Stimulated activated CD4-positive, alpha-beta T cell treated with anti-CD3 and anti-CD28 coated beads, TNF-alpha, amount 100 ng/mL, for 4 hours (primary cell): ENCODE measurements around the gene LPP.
"Not testable (repeated sequence)": the region's sequence is repeated elsewhere in the genome, so short reads cannot be mapped to it uniquely, and the experiment has no call there.

ENCODE experiments used
- DNase-seq, 3 experiments: peaks; one replicate each; pipeline ENCODE4 v3.0.0-alpha.2; 2020; ENCODE audit warnings: low read depth in 3 of 3

Gene LPP

DNA sequence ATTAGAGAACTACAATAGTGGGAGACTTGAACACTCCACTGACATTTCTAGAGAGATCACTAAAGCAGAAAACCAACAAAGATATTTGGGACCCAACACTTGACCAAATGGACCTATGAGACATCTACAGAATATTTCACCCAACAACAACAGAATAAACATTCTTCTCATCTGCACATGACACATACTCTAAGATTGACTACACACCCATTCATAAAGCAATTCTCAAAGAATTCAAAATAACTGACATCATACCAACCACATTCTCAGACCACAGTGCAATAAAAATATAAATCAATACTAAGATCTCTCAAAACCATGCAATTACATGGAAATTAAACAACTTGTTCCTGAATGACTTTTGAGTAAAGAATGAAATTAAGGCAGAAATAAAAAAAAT, 473.7 kb downstream of the LPP start:
- no peak for DNase-seq

DNA sequence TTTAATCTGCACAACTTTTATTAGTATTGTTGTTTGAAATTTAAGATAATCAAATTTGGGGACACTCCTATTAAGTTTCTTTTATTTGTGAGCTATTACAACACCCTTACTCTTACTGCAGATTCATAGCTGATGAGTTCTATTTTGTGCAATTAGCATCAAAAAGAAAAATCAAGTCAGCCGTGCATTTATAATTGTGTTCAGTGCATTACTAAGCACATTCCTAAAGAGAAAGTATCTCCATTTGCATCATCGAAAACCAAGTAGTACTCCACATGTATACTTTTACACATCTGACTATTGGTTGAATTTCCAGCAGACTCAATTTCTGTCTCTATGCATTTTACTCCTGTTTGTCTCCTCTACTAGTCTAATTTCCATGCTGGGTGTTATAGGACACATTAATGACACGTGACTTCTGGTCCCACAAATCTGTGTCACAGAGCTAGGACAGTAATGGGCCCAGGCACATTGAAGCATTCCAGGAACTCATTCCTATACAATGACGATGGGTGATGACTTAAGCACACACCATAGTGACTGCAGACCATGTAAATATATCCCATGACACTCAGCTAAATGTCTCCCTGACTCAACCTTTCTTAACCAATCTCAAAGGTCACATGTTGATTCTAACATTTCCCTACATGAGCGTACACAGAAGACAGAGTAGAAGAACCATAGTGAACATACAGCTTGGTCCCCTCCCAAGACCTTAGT, 477.5 kb downstream of the LPP start:
- DNase-seq: no peak

DNA sequence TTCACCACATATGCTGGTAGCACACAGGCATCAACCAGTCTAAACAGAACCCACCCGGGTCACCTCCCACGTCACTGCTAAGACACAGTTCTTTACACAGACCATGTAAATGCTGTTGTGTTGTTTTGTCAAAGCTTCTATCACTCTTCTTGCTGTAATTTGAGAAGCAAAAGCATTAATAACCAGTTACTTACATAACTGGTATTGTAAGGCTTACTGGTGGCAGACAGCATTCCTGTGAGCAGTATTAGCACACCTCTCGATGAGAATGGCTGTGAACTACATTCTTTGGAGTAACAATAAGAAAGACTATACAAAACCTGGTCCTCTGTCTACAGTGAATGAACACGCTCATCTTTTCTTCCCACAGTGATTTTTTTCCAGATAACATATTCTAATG, 479.2 kb downstream of the LPP start:
- DNase-seq: no peak

DNA sequence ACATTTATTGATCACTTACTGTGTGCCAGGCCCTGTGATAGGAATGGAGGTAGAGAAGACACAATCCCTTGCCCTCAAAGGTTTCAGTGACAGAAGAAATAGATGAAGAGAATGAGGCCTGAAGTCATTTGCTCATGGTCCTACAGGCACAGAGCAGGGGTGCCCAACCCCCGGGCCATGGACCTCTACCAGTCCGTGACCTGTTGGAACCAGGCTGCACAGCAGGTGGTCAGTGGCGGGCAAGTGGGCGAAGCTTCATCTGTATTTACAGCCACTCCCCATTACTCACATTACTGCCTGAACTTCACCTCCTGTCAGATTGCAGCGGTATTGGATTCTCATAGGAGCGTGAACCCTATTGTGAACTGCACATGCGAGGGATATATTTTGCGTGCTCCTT, 480.3 kb downstream of the LPP start:
- DNase-seq: no peak

DNA sequence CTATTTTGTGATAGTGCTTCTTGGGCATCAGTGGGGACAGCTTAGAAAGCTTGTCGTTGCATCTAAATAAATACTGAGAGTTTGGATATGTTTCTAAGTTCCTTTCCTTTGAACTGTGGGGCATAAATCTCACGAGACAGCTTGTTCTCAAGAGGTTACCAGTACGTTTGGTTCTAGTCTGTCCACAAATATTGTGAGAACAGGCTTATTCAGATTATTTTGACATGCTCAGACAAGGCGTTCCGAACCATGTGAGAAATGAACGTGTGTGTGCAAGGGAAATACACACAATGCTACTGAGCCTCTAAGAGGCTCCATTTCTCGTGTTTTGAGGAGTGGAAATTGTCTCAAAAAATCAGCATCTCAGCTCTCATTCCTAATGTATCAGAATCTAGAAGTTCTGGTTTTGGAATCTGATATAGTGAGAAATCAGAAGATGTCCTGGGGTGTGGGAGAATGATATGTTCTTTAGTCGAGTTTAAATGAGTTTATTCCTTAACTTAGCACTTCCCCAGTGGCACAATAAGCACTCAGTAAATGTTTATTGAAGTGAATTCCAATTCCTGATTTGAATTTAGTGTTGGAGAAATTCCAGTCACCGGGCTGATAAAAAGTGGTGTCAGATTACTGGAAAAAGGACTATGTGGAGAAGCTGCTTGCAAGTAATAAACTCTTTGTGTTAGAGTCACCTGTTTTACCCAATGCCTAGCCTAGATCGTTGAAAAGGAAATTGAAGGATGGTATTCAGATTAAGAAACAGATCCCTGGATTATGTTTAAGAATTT, 481.5 kb downstream of the LPP start:
- no peak for DNase-seq

DNA sequence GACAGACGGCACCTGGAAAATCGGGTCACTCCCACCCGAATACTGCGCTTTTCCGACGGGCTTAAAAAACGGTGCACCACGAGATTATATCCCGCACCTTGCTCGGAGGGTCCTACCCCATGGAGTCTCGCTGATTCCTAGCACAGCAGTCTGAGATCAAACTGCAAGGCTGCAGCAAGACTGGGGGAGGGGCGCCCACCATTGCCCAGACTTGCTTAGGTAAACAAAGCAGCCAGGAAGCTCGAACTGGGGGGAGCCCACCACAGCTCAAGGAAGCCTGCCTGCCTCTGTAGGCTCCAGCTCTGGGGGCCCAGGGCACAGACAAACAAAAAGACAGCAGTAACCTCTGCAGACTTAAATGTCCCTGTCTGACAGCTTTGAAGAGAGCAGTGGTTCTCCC, 482.3 kb downstream of the LPP start:
- DNase-seq: not testable (repeated sequence)

DNA sequence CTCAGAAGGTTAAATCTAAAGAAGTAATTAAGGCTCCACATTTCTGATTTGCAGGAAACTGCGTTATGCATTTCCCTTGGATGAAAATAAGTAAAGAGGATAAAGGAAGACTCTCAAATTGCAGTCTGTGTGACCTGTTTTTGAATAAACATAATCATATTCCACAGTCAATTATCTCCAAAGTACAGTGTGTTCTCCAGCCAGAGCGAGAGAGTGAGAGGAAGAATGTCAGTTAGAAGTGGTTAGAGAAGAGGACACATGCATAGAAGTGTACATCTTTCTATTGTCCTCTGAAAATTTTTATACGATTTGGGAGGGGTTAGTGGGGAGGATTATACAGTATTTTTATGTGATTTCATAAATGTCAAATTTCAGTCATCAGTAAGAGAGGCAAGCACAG, 487.1 kb downstream of the LPP start:
- no peak for DNase-seq

DNA sequence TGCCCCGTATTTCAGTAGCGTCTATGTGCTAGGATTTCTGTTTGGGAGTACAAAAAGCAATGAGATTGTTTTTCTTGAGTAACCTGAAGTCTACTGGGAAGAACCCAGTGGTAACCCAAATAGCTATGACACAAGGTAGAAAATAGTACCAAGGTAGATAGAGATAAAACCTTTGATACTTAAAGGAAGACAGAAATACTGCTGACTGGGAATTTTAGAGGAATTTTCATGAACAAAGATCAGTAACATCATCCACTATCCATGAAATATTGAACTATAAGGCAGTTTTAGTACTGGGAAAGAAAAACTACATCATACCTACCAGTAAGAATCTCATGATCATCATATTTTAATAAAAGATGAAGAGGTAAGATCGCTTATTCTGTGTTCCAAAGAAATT, 489.8 kb downstream of the LPP start:
- DNase-seq: no peak

DNA sequence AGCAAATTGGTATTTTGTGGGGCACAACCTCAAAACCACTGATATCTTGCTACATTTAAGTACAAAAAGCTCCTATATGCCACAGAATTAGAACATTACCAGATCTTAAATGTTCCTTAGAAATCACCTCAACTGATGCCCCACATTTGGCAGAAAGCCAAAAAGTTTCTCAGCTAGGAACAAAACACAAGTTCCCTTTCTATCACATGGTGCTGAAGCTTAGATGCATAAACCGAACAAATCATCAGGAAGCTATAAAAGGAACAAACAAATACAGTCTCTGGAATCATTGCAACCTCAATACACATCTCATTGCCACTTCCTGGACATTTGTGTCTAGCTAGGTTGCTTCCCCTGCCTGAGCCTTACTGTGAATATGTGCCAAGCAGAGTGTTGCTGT, 492.6 kb downstream of the LPP start:
- DNase-seq: no peak

DNA sequence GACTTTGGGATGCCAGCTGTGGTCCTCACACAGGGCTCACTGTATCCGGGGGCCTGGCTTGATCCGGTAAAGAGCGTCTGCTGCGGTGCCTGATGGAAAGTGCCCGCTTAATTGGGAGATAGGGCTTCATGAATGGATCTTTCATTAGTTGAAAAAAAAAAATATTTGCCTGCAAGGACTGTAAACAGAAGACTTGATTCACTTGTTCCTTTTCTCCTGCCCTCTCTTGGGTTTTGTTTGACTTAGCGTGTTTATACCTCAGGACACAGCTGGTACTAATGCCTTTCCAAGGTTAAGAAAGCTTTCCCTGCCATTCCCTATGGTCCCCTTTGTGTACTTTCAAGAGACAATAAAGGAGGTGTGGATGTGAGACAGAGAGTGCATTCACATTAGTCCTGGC, 493.3 kb downstream of the LPP start:
- no peak for DNase-seq

DNA sequence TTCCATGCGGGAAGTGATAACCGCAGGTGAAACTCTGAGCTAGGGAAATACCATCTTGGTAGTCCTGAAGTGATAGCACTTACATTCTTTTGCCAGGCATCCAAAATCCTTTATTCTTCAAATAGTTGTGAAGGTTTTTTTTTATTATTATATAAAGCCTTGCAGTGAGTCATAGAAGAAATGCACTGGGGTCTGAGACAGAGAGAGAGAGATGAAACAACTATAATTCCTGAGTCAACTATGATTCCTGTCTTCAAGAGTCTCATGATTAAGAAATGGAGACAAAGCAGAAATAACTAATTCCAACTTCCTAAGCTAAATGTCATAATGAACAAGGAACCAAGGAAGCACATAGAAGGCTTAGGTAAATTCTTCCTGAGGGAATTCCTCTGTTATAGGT, 495.6 kb downstream of the LPP start:
- DNase-seq: no peak

DNA sequence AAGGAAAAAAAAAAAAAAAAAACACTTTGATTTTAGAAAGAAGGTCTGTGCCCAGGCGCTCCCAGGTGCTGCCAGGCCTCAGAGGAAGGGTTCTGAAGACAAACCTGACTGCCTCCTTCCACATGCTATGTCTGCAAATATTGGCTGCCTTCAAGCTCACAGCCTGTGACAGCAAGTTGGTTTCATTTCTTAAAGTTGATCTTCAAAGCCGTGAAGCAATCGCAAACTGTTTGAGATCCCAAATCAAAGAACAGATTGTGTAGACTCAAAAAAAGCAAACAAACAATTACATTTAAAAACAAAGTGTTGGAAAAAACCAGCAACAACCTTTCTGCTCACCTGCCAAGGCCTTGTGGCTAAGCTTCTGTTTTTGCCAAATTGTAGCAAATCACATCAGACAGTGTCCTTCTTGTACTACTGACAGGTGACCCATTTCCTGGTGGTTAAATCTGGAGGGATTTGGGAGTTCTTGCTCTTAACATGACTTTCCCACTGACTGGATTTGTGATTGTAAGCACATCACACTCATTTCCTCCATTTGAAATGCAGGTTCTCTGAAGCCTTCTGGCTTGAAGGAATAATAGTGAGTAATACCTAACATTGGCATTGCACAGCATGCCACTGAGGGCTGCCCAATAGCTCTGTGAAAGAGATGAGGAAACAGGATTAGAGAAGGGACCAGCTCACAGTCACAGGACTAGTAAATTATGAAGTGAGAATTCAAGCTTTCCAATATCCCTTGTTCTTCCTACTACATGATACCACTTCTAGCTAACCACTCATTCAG, 502.4 kb downstream of the LPP start:
- DNase-seq: no peak

DNA sequence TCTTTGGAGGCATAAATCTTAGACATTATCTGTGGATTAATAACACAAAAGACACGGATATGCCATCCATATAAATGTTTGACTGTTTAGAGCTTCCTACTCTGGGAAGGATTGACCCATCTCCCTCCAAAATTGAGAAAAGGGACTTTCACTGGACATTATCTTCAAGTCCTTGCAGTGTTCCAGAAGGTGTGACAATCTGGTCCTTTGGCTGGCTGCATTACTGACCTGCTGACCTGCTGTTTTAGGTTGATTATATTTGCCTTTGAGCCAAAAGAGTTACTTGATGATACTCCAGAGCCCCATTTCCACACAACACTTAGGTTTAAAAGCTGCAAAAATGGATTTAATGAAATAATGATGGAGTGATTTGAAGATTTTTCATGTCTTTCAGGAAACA, 504.6 kb downstream of the LPP start:
- no peak for DNase-seq

DNA sequence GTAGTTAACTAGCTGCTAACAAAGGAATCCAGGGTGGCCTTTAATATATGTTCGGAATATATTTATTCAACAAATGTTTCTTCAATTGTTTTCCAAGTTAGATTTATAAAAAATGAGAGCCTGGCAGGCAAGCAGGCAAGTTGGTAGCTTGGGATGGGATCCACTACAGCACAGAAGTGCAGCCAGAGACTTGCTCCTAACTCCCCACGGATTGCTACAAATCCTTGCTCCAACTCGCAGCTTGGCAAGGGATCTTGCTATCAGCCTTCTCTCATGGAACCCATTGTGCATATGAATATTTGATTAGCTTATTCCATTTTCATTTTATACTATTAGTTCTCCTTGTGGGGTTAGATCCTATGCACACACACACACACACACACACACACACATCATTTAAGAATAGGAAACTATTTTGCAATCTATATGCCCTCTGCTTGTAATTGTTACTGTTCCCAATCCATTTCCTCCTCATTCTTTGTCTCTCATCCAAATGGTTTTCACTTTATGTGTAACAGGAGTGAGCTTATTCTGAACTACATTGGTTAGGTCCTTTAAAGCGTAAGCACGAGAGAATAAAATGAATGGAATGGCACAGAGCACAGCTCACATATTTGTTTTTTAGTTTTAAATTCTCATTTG, 505.6 kb downstream of the LPP start:
- DNase-seq: no peak

DNA sequence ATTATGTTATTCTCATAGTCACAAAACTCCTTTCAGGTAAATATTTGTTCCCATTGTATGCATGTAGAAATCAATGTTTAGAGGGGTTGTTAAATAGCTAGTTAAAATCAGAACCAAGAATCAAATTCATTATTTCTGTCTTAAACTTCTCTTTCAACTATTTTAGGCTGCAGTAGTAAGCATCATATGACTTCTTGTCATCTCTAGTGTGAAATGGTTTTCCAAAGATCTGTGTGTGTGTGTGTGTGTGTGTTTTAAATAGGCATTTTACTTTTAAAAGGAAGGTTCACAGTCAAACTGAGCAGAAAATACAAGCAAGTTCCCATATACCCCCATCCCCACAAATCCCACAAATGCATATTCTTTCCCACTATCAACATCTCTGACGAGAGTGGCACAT, 506.5 kb downstream of the LPP start:
- no peak for DNase-seq

DNA sequence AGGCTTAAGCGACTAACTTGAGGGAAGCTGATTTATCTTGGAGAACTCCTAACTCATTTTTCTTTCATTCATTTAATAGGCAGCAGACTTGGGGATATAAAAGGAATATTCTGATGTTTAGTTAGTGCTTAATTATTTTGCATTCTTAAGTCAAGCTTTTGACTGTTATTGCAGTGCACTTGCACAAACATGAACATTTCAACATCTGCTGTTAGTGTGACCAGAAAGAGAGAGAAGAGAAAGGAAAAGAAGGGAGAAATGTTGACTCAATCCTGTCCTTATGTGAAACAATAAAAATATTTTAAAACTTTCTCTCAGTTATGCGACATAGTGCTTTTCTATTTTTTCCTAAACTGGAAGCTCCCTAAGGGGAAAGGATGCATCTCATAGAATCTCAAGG, 507.8 kb downstream of the LPP start:
- DNase-seq: no peak

DNA sequence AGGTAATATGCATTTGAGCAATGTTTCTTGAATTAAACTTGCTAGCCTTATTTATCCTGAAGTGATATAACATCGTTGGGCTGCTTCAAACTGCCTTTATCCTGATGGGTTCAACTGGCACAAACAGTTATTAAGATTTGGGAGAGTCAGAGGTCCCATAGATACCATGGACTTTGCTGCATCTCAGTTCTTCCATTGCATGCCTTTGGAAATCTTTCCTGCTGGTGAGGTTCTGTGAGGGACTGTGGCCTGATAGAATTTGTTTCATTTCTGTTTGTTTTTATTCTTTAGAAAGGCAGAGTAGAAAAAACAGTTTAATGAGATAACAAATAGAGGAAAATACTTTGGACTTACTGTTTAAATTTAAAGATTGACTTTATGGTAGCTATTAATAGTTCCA, 508.3 kb downstream of the LPP start:
- no peak for DNase-seq

DNA sequence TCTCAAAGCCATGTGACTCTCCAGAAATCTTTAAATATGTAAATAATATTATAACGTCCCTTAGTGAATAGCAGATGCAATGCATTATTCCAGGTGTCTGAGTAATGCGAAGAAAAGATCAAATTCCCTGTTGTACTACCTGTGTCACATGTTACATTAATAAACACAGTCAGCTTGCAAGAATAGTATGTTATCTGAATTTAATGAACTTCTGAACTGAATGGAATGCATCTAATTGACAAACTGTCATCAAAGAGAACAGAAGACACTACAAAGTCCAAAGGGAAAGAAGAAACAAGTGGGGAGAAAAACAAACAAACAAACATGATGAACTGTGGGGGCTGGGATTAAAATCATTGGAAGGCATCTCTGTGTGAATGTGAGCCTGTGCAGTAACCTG, 508.8 kb downstream of the LPP start:
- DNase-seq: no peak

DNA sequence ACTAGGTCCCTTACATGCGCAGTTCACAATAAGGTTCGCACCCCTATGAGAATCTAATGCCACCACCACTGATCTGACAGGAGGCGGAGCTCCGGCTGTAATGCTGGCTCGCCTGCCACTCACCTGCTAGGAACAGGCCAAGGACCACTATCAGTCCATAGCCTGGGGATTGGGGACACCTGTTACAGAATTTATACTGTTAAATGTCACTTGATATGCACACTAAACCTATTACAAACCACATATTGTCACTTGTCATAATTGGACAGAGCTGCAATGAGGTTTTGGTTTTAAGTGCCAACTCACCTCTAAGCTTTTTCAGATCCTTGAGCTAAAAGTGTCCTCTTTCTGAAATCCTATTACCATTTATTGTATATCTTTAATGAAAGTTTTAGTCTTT, 509.9 kb downstream of the LPP start:
- DNase-seq: no peak

DNA sequence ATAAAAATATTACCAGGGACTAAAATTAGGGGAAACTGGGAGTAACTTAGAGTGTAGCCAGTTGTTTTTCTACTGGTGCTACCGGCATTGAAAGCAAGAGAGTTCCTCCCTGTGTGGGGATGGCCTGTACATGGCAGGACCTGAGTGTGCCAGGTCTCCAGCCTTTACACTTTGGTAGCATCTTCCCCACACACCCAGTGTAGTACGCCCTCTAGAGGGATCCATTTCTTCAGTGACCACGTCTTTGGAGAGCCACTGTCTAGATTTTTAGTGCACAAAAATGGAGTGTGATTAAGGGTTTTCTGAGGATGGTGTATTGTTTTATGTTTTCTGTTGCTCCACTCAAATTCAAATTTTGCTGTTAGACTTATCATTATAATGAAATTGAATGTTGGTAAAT, 510.8 kb downstream of the LPP start:
- no peak for DNase-seq

DNA sequence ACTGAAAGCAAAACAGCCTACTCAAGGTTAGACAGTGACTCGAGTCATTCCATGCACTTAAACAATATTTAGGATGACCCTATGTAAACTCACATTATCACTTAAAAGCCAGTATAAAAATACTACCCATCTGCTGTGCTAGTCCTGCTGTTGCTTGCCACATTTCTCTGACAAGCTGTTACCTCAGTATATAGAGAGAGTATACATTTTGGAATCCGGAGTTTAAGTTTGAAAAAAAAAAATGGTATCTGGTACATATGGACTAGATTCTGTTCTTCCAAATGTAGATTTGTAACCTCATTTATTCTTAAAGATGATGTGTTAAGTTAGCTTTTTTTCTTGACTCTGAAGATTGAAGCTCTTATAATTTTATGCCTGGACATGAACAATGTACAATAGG, 514.0 kb downstream of the LPP start:
- no peak for DNase-seq

DNA sequence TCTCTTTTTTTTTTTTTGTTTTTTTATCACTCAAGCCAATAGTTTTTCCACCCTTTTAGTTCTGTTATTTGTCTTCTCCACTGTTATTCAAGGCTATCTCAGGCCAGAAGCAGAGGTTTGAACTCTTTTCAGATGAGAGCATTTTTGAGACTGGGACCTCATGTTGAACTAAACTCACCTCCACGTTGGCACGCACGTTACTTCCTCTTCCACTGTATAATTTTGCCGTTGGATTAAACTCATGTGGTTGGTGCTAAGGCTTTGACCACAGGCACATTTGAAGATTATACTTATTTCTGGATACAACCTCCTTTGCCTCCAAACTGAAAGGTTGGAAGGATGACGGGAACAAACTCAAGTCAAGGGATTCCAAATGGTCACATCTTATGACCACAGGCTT, 516.5 kb downstream of the LPP start:
- DNase-seq: no peak
